ENCODE results near the gene FER. TPM values are rescaled to one million over a fixed set of nuclear protein-coding genes. Genes with fewer than 3 reads are reported as not detected.

Gene FER
- total RNA-seq, 1 experiment from 2014 or later: 22.1 TPM

- no peak for DNase-seq (ENCODE audit: low read depth, low spot score)
- intact Hi-C loops (cut with micrococcal nuclease; ENCODE audit: unreplicated experiment): no loop called here
- CTCF ChIA-PET: interaction anchor here (0.5 kb wide), 1 partner anchor 20 kb away, joined by 9 read pairs; the partner anchor contains the start of gene FER
- no peaks in the 10 kb centered on the region for H3K9me3 ChIP-seq (ENCODE audit: control insufficient read depth, insufficient read depth, low read depth, low read length)
- H3K4me3 ChIP-seq (ENCODE audit: low read depth in 2 of 2, low read length in 2 of 2): peak overlapping the region; percentile 80 to 83
- no TSS peak for BruUV-seq (replicated peaks)
- TF ChIP-seq, protein P1, sequence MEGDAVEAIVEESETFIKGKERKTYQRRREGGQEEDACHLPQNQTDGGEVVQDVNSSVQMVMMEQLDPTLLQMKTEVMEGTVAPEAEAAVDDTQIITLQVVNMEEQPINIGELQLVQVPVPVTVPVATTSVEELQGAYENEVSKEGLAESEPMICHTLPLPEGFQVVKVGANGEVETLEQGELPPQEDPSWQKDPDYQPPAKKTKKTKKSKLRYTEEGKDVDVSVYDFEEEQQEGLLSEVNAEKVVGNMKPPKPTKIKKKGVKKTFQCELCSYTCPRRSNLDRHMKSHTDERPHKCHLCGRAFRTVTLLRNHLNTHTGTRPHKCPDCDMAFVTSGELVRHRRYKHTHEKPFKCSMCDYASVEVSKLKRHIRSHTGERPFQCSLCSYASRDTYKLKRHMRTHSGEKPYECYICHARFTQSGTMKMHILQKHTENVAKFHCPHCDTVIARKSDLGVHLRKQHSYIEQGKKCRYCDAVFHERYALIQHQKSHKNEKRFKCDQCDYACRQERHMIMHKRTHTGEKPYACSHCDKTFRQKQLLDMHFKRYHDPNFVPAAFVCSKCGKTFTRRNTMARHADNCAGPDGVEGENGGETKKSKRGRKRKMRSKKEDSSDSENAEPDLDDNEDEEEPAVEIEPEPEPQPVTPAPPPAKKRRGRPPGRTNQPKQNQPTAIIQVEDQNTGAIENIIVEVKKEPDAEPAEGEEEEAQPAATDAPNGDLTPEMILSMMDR (IDR thresholded peaks at IDR 0.05): no peak
- TF ChIP-seq, protein P2, sequence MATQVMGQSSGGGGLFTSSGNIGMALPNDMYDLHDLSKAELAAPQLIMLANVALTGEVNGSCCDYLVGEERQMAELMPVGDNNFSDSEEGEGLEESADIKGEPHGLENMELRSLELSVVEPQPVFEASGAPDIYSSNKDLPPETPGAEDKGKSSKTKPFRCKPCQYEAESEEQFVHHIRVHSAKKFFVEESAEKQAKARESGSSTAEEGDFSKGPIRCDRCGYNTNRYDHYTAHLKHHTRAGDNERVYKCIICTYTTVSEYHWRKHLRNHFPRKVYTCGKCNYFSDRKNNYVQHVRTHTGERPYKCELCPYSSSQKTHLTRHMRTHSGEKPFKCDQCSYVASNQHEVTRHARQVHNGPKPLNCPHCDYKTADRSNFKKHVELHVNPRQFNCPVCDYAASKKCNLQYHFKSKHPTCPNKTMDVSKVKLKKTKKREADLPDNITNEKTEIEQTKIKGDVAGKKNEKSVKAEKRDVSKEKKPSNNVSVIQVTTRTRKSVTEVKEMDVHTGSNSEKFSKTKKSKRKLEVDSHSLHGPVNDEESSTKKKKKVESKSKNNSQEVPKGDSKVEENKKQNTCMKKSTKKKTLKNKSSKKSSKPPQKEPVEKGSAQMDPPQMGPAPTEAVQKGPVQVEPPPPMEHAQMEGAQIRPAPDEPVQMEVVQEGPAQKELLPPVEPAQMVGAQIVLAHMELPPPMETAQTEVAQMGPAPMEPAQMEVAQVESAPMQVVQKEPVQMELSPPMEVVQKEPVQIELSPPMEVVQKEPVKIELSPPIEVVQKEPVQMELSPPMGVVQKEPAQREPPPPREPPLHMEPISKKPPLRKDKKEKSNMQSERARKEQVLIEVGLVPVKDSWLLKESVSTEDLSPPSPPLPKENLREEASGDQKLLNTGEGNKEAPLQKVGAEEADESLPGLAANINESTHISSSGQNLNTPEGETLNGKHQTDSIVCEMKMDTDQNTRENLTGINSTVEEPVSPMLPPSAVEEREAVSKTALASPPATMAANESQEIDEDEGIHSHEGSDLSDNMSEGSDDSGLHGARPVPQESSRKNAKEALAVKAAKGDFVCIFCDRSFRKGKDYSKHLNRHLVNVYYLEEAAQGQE (IDR thresholded peaks at IDR 0.05; ENCODE audit: insufficient read depth in 1 of 2, low read depth in 2 of 2, low read length in 1 of 2): no peak
- TF ChIP-seq SIN3A (IDR thresholded peaks at IDR 0.05; ENCODE audit: borderline replicate concordance, insufficient read depth, low read depth, low read length) (no peak), TCF7L2 (IDR thresholded peaks at IDR 0.05; ENCODE audit: low read depth, low read length) (no peak), POLR2AphosphoS5 (IDR thresholded peaks at IDR 0.05; ENCODE audit: low read depth, low read length) (no peak)
- 0 out of 2 replicates have a peak, but pooled peaks have one; percentile 13 for ATAC-seq
- POLR2A ChIA-PET: no interaction called here
- in situ Hi-C loops (cut with HindIII; ENCODE audit: low pct_unique_long_range_greater_than_20kb, low sequenced_read_pairs): no loop called here
- no peaks in the 10 kb centered on the region for H3K36me3 ChIP-seq (ENCODE audit: control insufficient read depth, insufficient read depth, low read length)
- H3K27ac ChIP-seq (ENCODE audit: low read length): peak overlapping the region; percentile 92
- H3K4me1 ChIP-seq (ENCODE audit: control insufficient read depth, insufficient read depth, low read length): peaks cover 5% of the 10 kb centered on the region
- no peaks in the 10 kb centered on the region for H3K27me3 ChIP-seq (ENCODE audit: control insufficient read depth, insufficient read depth, low read length)
Observed at GRCh38 chr5:108727236-108727650, 20.5 kb upstream of the FER start.

- Histone ChIP-seq H3K4me3 (ENCODE audit: low read depth in 2 of 2, low read length in 2 of 2) (peak overlapping the region; percentile 80 to 83), H3K36me3 (ENCODE audit: control insufficient read depth, insufficient read depth, low read length) (no peaks in the 10 kb centered on the region), H3K4me1 (ENCODE audit: control insufficient read depth, insufficient read depth, low read length) (peaks cover 5% of the 10 kb centered on the region), H3K27ac (ENCODE audit: low read length) (peak overlapping the region; percentile 92), H3K9me3 (ENCODE audit: control insufficient read depth, insufficient read depth, low read depth, low read length) (no peaks in the 10 kb centered on the region), H3K27me3 (ENCODE audit: control insufficient read depth, insufficient read depth, low read length) (no peaks in the 10 kb centered on the region)
- intact Hi-C loops (cut with micrococcal nuclease; ENCODE audit: unreplicated experiment) (no loop called here), in situ Hi-C loops (cut with HindIII; ENCODE audit: low pct_unique_long_range_greater_than_20kb, low sequenced_read_pairs) (no loop called here)
- TSS peak; percentile 83 for BruUV-seq (replicated peaks)
- ChIA-PET CTCF (interaction anchor here (0.5 kb wide), 1 partner anchor 20 kb away, joined by 9 read pairs; the partner anchor contains the start of gene FER), POLR2A (interaction anchor here (1.5 kb wide), 1 partner anchor 20 kb away, joined by 6 read pairs; the partner anchor contains the start of gene FER)
- peak; percentile 100 for ATAC-seq
- TF ChIP-seq POLR2AphosphoS5 (IDR thresholded peaks at IDR 0.05; ENCODE audit: low read depth, low read length): peak; percentile 76
- no peak for TF ChIP-seq SIN3A (IDR thresholded peaks at IDR 0.05; ENCODE audit: borderline replicate concordance, insufficient read depth, low read depth, low read length)
- TF ChIP-seq, protein P1 (IDR thresholded peaks at IDR 0.05): no peak
- TF ChIP-seq, protein P2 (IDR thresholded peaks at IDR 0.05; ENCODE audit: insufficient read depth in 1 of 2, low read depth in 2 of 2, low read length in 1 of 2): no peak
- TF ChIP-seq TCF7L2 (IDR thresholded peaks at IDR 0.05; ENCODE audit: low read depth, low read length): peak; percentile 40; the same call in 1 of the 2 replicates
- DNase-seq (ENCODE audit: low read depth, low spot score): no peak
Observed at GRCh38 chr5:108727651-108728565, 19.8 kb upstream of the FER start.

Data from Panc1 (cell line).